Measurements from ENCODE around the gene RPUSD3.

Gene RPUSD3

DNA sequence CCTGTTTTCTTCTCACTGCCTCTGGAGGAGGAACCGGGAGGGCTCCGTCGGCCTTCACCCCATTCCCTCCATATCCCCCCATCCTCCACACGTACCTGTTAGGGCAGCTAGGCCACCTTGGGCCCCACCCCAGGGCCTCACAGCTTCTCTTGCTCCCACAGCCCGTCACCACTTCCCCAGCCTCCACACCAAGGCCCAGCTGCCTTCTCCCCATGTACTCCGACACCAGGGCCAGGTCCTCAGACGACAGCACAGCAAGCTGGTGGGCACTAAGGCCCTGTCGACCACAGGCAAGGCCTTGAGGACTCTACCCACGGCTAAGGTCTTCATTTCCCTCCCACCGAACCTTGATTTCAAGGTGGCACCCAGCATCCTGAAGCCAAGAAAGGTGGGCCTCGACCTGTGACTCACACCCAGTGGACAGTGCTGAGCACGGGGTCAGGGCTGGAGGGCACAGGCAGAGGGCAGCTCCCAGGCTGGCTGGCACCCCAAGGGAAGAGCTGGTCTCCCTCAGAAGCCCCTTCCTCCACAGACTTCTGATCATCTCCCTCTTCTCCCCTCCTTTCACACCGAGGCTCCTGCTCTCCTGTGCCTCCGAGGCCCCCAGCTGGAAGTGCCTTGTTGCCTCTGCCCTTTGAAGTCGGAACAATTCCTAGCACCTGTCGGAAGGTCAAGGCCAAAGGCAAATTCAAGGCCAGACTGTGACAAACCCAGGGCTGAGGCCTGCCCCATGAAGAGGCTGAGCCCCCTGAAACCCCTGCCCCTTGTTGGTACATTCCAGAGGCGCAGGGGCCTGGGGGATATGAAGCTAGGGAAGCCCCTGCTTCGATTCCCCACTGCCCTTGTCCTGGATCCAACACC lies 9.1 kb downstream of the RPUSD3 start:
- in situ Hi-C loops (cut with MboI; ENCODE audit: low sequenced_read_pairs): no loop called here

DNA sequence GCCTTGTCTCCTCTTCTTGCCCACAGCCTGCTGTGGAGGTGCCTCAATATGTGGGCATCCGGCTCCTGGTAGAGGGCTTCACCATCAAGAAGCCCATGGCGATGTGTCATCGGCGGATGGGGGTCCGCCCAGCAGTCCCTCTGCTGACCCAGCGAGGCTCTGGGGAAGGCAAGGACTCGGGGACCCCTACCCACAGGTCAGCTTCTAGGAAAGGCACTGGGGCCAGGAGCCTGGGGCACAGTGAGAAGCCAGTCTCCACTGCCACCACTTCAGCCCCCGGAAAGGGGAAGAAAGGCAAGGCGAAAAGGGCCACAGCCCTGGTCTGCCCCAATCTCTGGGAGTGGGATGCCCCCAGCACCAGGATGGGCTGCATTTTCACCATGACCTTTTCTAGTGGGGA lies 10.7 kb downstream of the RPUSD3 start:
- in situ Hi-C loops (cut with MboI; ENCODE audit: low sequenced_read_pairs): no loop called here

DNA sequence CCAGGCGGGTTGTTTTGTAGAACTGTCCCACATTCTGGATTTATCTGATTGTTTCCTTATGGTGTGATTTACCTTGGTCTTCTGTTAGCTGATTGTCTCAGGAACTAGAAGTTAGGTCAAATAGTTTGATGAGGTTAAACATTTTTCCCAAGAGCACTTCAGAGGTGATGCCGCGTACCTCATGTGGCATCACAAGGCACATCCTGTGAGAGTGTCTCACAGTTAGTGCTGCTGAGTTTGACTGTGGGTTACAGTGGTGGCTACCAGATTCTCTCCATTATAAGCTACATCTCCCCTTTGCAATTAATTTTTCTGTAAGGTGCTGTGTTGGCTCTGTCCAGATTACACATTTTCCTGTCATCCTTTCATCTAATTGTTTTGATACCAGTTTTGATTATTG lies 12.6 kb downstream of the RPUSD3 start:
- in situ Hi-C loops (cut with MboI; ENCODE audit: low sequenced_read_pairs): no loop called here

DNA sequence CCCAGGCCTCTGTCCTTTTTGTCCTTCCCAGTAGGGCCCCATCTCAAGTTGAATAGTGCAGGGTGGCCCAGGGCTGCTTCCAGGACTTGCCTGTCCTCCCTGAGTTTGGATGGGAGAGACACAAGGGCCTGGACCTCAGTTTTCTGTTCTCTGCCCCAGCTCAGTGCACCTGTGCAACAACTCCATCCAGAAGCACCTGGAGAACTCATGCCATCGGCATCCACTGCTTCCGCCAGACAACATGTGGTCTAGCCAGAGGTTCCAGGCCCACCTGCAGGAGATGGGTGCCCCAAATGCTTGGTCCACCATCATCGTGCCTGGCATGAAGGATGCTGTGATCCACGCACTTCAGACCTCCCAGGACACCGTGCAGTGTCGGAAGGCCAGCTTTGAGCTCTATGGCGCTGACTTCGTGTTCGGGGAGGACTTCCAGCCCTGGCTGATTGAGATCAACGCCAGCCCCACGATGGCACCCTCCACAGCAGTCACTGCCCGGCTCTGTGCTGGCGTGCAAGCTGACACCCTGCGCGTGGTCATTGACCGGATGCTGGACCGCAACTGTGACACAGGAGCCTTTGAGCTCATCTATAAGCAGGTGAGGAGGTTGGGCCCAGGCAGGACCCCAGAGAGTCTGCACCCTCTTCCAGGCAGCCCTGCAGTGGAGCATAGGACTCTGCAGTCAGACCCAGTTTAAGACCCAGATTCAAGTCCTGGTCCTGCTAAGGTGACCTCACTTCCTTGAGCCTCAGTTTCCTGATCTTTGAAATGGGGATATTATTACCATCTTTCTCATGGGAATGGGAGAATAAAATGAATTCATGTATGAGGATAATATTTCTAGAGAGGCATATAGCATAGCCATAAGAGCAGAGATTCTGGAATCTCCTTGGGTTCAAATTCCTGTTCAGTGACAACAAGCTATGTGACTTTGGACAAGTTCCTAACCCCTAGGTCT lies 14.7 kb downstream of the RPUSD3 start:
- in situ Hi-C loops (cut with MboI; ENCODE audit: low sequenced_read_pairs): no loop called here

- in situ Hi-C loops (cut with MboI; ENCODE audit: low sequenced_read_pairs): no loop called here
Measured at GRCh38 chr3:9826815-9827573, 16.8 kb downstream of the RPUSD3 start.

- in situ Hi-C loops (cut with MboI; ENCODE audit: low sequenced_read_pairs): no loop called here
Measured at GRCh38 chr3:9825451-9826040, 18.3 kb downstream of the RPUSD3 start.

- in situ Hi-C loops (cut with MboI; ENCODE audit: low sequenced_read_pairs): no loop called here
Measured at GRCh38 chr3:9820946-9821345, 22.9 kb downstream of the RPUSD3 start.

DNA sequence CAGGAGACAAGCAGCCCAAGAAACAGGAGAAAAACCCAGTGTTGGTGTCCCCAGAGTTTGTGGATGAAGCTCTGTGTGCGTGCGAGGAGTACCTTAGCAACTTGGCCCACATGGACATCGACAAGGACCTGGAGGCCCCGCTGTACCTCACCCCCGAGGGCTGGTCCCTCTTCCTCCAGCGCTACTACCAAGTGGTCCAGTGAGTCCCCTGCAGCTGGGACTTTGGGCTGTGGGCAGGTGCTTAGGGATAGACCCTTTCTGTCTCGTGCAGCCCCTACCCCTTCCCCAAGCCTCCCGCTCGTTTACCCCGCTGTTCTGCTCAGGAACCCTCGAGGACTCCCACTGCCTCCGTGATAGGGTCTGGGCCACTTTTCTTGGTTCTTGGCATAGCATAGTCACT lies 23.3 kb downstream of the RPUSD3 start:
- in situ Hi-C loops (cut with MboI; ENCODE audit: low sequenced_read_pairs): no loop called here

DNA sequence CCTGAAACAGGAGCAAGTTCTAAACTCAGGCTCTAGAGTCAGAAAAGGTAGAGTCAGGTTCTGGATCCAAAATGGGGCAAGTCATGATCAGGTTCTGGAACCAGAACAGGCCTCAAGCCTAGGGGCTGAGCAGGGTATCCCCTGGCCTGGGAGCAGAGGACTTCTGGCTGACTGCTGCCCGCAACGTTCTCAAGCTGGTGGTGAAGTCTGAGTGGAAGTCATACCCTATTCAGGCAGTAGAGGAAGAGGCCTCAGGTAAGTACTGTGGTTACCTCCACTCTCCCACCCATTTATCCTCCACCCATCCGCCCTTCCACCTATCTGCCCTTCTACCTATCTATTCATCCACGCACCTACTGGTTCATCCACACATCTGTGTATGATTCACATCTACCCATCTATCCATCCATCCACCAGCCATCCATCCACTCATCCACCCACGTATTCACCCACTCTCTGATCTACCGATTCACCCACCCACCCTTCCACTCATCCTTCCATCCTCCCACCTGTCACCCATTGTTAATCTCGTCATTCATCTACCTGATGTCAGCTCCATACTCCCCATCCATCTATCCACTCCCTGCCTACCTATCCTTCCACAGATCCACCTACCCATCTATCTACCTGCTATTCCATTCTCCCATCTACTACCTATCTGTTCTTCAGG lies 25.0 kb downstream of the RPUSD3 start:
- in situ Hi-C loops (cut with MboI; ENCODE audit: low sequenced_read_pairs): no loop called here

GRCh38 chr3:9817436-9817835 lies 26.4 kb downstream of the RPUSD3 start:
- in situ Hi-C loops (cut with MboI; ENCODE audit: low sequenced_read_pairs): no loop called here

- in situ Hi-C loops (cut with MboI; ENCODE audit: low sequenced_read_pairs): no loop called here
Measured at GRCh38 chr3:9815986-9816385, 27.8 kb downstream of the RPUSD3 start.

GRCh38 chr3:9812870-9813483 lies 30.8 kb downstream of the RPUSD3 start:
- in situ Hi-C loops (cut with MboI; ENCODE audit: low sequenced_read_pairs): no loop called here

DNA sequence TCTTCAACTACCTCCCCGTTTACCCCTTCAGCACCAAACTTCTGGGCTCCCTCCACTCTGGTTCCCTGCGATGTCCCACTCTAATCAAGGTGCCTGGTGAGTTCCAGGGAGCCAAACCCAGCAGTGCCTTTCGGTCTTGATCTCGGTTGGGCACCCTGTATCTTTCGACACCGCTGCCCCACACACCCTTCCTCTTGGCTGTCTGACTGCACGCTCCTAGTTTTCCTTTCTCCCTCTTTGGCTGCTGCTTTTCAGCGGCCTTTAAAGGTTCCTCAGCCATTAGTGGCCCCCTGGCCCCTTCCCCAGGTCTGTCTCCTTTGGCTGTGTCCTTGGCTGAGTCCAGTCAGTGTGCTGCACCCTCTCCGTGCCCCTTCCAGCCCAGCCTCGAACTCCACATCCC lies 33.0 kb downstream of the RPUSD3 start:
- in situ Hi-C loops (cut with MboI; ENCODE audit: low sequenced_read_pairs): no loop called here

DNA sequence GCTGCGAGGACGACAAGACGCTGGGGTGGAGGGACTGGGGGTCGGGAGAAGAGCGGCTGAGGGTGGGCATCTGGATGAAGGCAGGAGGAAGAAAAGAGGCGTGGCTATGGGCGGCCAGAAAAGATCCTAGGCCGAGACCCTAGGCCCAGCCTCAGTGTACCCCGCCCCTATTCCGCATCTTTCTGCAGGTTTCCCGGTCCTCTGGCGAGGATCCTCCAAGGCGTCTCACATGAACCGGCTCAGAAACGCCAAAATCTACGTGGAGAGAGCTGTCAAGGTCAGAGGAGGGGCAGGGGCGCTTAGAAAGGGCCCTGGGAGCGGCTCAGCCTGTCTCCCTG lies 33.4 kb downstream of the RPUSD3 start:
- in situ Hi-C loops (cut with MboI; ENCODE audit: low sequenced_read_pairs): no loop called here

- in situ Hi-C loops (cut with MboI; ENCODE audit: low sequenced_read_pairs): no loop called here
Measured at GRCh38 chr3:9809615-9810432, 34.0 kb downstream of the RPUSD3 start, which contains the start of gene TTLL3. Gene TTLL3 (plus strand): TSS chr3:9810262. CDS start chr3:9810662, 400 bp downstream.

DNA sequence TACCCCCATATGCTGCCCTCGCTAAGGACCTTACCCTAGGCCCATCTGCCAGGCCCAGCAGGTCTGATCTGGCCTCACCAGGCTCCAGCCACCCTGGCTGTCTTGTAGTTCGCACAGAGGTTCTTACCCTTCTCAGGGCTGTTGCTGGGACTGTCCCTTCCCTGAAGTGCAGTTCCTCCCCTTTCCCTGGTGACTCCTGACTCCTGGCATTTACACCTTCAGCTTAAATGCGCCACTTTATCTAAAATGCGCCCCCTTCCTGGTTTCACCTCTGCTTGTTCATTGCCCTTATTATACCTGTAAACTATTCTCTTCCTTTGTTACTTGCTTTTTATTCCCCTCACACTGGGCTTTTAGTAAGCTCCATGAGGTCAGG lies 34.6 kb downstream of the RPUSD3 start:
- in situ Hi-C loops (cut with MboI; ENCODE audit: low sequenced_read_pairs): no loop called here

- in situ Hi-C loops (cut with MboI; ENCODE audit: low sequenced_read_pairs): no loop called here
Measured at GRCh38 chr3:9808345-9809037, 35.3 kb downstream of the RPUSD3 start.

DNA sequence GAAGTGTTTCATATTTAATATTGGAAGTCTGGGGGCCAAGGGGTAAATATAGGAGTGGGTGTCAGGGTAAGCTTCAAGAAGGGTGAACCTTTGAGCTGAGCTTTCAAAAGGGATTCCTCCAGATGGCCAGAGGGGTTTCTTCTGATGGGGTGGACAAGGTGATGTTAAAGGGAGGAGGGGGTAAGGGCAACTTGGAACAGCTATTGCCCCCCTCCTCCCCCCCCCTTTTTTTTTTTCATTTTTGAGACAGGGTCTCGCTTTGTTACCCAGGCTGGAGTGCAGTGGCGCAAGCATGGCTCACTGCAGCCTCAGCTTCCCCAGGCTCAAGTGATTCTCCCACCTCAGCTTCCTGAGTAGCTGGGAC lies 35.8 kb downstream of the RPUSD3 start:
- in situ Hi-C loops (cut with MboI; ENCODE audit: low sequenced_read_pairs): no loop called here
